GM12864 (cell line): ENCODE results near the gene SIPA1L3.

Experiments
- DNase-seq: peaks from one replicate; pipeline ENCODE4 v3.0.0-alpha.2; 2011; ENCODE audit warnings: low read depth
- H3K4me3 ChIP-seq: 2 replicates; pipeline ENCODE4 v1.5.1; 2011; ENCODE audit warnings: mild to moderate bottlenecking, low read depth, low read length, control low read depth
- TF ChIP-seq, protein P1 (sequence below): IDR thresholded peaks from 2 replicates; pipeline ENCODE4 v1.5.1; 2011; ENCODE audit warnings: low read depth, mild to moderate bottlenecking, moderate library complexity, low read length, control low read depth, inconsistent platforms; ENCODE audit errors: missing control alignments

Gene SIPA1L3

GRCh38 chr19:38152461-38153379 lies 245.7 kb downstream of the SIPA1L3 start:
- TF ChIP-seq, protein P1, sequence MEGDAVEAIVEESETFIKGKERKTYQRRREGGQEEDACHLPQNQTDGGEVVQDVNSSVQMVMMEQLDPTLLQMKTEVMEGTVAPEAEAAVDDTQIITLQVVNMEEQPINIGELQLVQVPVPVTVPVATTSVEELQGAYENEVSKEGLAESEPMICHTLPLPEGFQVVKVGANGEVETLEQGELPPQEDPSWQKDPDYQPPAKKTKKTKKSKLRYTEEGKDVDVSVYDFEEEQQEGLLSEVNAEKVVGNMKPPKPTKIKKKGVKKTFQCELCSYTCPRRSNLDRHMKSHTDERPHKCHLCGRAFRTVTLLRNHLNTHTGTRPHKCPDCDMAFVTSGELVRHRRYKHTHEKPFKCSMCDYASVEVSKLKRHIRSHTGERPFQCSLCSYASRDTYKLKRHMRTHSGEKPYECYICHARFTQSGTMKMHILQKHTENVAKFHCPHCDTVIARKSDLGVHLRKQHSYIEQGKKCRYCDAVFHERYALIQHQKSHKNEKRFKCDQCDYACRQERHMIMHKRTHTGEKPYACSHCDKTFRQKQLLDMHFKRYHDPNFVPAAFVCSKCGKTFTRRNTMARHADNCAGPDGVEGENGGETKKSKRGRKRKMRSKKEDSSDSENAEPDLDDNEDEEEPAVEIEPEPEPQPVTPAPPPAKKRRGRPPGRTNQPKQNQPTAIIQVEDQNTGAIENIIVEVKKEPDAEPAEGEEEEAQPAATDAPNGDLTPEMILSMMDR, result no peak
- no peak overlapping the region for H3K4me3 ChIP-seq
- no peak for DNase-seq

- DNase-seq, result no peak
- H3K4me3 ChIP-seq, result no peak overlapping the region
- TF ChIP-seq, protein P1, result no peak
Measured at GRCh38 chr19:38155453-38155852, 248.4 kb downstream of the SIPA1L3 start.

- DNase-seq, result no peak
- TF ChIP-seq, protein P1, result no peak
- H3K4me3 ChIP-seq, result no peak overlapping the region
Measured at GRCh38 chr19:38158730-38159129, 251.7 kb downstream of the SIPA1L3 start.

- no peak for DNase-seq
- TF ChIP-seq, protein P1, result no peak
- H3K4me3 ChIP-seq, result no peak overlapping the region
Measured at GRCh38 chr19:38162094-38162493, 255.1 kb downstream of the SIPA1L3 start.

DNA sequence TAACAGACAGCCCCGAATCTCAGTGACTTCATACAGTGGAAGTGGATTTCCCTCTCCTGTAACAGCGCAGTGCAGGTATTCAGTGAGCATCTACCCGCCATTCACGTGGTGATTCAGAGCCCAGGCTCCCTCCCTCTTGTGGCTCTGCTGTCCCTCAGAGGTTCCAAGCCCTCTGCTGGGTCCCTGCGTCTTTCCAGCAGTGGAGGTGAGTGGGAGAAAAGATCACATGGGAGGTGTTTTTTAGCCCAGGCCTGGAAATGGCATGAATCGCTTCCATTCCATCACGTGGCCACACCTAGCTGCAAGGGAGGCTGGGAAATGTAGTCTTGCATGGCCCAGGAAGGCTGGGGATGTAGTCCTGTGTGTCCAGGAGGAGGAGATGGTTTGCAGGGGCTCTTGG lies 255.6 kb downstream of the SIPA1L3 start:
- DNase-seq, result no peak
- TF ChIP-seq, protein P1, result no peak
- no peak overlapping the region for H3K4me3 ChIP-seq

DNA sequence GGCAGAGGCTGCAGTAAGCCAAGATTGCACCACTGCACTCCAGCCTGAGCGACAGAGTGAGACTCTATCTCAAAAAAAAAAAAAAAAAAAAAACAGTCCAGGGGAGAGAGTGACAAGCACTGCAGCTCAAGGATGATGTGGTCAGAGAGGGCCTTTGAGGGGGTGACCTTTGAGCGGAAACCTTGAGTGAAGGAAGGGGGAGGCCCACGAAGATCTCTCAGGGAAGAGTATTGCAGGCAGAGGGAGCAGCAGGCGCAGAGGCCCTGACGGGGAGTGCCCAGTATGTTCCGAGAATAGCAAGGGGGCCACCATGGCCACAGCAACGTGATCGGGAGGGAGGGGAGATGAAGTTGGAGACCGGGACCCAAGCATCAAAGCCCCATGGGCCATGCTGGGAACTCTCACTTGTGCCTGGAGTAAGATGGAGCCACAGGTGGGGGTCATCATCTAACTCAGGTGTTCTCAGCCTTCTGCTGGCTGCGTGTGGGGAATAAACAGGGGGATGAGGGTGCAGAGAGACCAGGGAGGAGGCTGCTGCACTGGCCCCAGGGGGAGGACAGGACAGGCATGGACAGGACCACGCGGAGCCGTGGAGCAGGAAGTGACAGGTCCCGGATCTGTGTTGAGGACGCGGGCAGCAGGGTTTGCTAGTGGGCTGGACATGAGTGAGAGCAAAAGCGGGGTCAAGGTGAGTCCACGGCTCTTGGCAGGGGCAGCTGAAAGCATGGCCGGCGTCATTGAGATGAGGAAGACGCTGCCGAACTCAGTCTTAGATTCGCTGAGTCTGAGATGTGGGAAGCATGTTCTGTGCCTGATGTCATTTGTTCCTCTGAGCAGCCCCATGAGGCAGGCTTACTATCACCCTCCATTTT lies 256.6 kb downstream of the SIPA1L3 start:
- TF ChIP-seq, protein P1, result no peak
- no peak overlapping the region for H3K4me3 ChIP-seq
- DNase-seq, result no peak
